ENCODE data around the gene MARF1.
"Not testable (repeated sequence)": the region's sequence is repeated elsewhere in the genome, so short reads cannot be mapped to it uniquely, and the experiment has no call there.

MARF1 gene

GRCh38 chr16:15597822-15598647, 44.9 kb downstream of the MARF1 start:
- no peak for DNase-seq (ENCODE audit: low spot score)

- DNase-seq (ENCODE audit: low spot score): no peak
These were observed 45.8 kb downstream of the MARF1 start for GRCh38 chr16:15597135-15597534.

- DNase-seq (ENCODE audit: low spot score): no peak
These were observed 48.1 kb downstream of the MARF1 start for GRCh38 chr16:15594711-15595320.

GRCh38 chr16:15593235-15593634, 49.7 kb downstream of the MARF1 start:
- no peak for DNase-seq (ENCODE audit: low spot score)

- peak; percentile 31 for DNase-seq (ENCODE audit: low spot score)
These were observed 50.6 kb downstream of the MARF1 start for GRCh38 chr16:15592324-15592723.

GRCh38 chr16:15587152-15587825, 55.7 kb downstream of the MARF1 start:
- no peak for DNase-seq (ENCODE audit: low spot score)

- DNase-seq (ENCODE audit: low spot score): no peak
These were observed 56.2 kb downstream of the MARF1 start for GRCh38 chr16:15586716-15587115.

- no peak for DNase-seq (ENCODE audit: low spot score)
These were observed 57.0 kb downstream of the MARF1 start for GRCh38 chr16:15585956-15586355.

- no peak for DNase-seq (ENCODE audit: low spot score)
These were observed 59.4 kb downstream of the MARF1 start for GRCh38 chr16:15583526-15583925.

GRCh38 chr16:15581127-15581815, 61.7 kb downstream of the MARF1 start:
- no peak for DNase-seq (ENCODE audit: low spot score)

GRCh38 chr16:15578824-15579223, 64.1 kb downstream of the MARF1 start:
- no peak for DNase-seq (ENCODE audit: low spot score)

- DNase-seq (ENCODE audit: low spot score): no peak
These were observed 65.7 kb downstream of the MARF1 start for GRCh38 chr16:15576960-15577958.

- no peak for DNase-seq (ENCODE audit: low spot score)
These were observed 67.5 kb downstream of the MARF1 start for GRCh38 chr16:15575293-15576049.

- no peak for DNase-seq (ENCODE audit: low spot score)
These were observed 68.4 kb downstream of the MARF1 start for GRCh38 chr16:15574614-15574948.

GRCh38 chr16:15573896-15574613, 68.9 kb downstream of the MARF1 start:
- DNase-seq (ENCODE audit: low spot score): not testable (repeated sequence)

GRCh38 chr16:15573274-15573895, 69.6 kb downstream of the MARF1 start:
- DNase-seq (ENCODE audit: low spot score): no peak

GRCh38 chr16:15572329-15573001, 70.5 kb downstream of the MARF1 start:
- DNase-seq (ENCODE audit: low spot score): no peak

GRCh38 chr16:15571557-15571956, 71.4 kb downstream of the MARF1 start:
- no peak for DNase-seq (ENCODE audit: low spot score)

- not testable (repeated sequence) for DNase-seq (ENCODE audit: low spot score)
These were observed 72.3 kb downstream of the MARF1 start for GRCh38 chr16:15570666-15571065.
